HepG2 (cell line): Measurements from ENCODE around the gene AKR1C3. TPM values are rescaled to one million over a fixed set of nuclear protein-coding genes. Genes with fewer than 3 reads are reported as not detected.
A peak's percentile ranks its signal among the peaks of the same experiment; 100 is the strongest.

Experiments
- ATAC-seq: fragments of 200-7000 bp; cut with Tn5 transposase; 3 replicates; pipeline ENCODE4 v1.9.1; 2020; ENCODE audit warnings: mild to moderate bottlenecking, moderate library complexity
- BruUV-seq: library from RNA; stranded (reverse); fragments of 400-500 nt; replicated peaks from 2 replicates; lab custom pipeline; 2021; lab: Mats Ljungman, UMichigan
- CTCF ChIA-PET: fragments of 300-600 bp; formaldehyde crosslinking; extraction: SDS; loops from one replicate; lab custom pipeline; 2021; ENCODE audit warnings: low total read pairs, inconsistent platforms, low intra/inter-chr PET ratio; lab: Yijun Ruan, JAX
- POLR2A ChIA-PET: fragments of 350-600 bp; sonication (Branson Sonifier 250); formaldehyde crosslinking; loops from one replicate; lab custom pipeline; 2020; ENCODE audit warnings: antibody characterized with exemption, inconsistent platforms; lab: Yijun Ruan, JAX
- DNase-seq: peaks from one replicate; pipeline ENCODE4 v3.0.0-alpha.2; 2015; ENCODE audit warnings: low spot score
- FAIRE-seq: peaks from 3 replicates; lab custom pipeline; 2011; peaks lifted over from hg19 to GRCh38; lab: Jason Lieb, UNC
- H2AFZ ChIP-seq: one replicate; pipeline ENCODE4 v1.6.1; 2011; ENCODE audit warnings: low read length, inconsistent platforms
- H3K27ac ChIP-seq: fragments of 300-600 bp; 3 replicates; pipeline ENCODE4 v1.8.0; 2011; ENCODE audit warnings: mixed run types, mild to moderate bottlenecking, mixed read lengths, low read length, inconsistent platforms; ENCODE audit not compliant: insufficient read depth; ENCODE audit errors: extremely low read length
- H3K27me3 ChIP-seq, 2 experiments: fragments of 200-600 bp in 1 of 2; 2 replicates in 1 of 2; 3 replicates in 1 of 2; pipeline versions ENCODE4 v1.6.0 to v1.8.0; 2011; ENCODE audit warnings: low read length in 2 of 2, mild to moderate bottlenecking in 2 of 2, moderate library complexity in 2 of 2, inconsistent platforms in 1 of 2; ENCODE audit not compliant: insufficient read depth in 2 of 2, control insufficient read depth in 1 of 2
- H3K36me3 ChIP-seq, 2 experiments: fragments of 200-600 bp in 1 of 2; replicated peaks in 1 of 2; 2 replicates in 1 of 2; 3 replicates in 1 of 2; pipeline versions ENCODE4 v1.5.1 to v1.8.0; 2011; ENCODE audit warnings: low read length in 2 of 2, inconsistent platforms in 1 of 2; ENCODE audit not compliant: insufficient read depth in 2 of 2, control insufficient read depth in 1 of 2
- H3K4me1 ChIP-seq: 2 replicates; pipeline ENCODE4 v1.5.1; 2012; ENCODE audit warnings: low read length, inconsistent platforms; ENCODE audit not compliant: insufficient read depth
- H3K4me2 ChIP-seq: 2 replicates; pipeline ENCODE4 v1.6.0; 2011; ENCODE audit warnings: low read depth, low read length, inconsistent platforms
- H3K4me3 ChIP-seq, 3 experiments: fragments of 200-600 bp in 1 of 3; sonication (generic), shearing (Covaris generic) in 1 of 3; replicated peaks in 1 of 3; 2 replicates each; pipeline ENCODE4 v1.5.1; 2011 to 2016; ENCODE audit warnings: low read length in 3 of 3, inconsistent platforms in 2 of 3, low read depth in 2 of 3, mild to moderate bottlenecking in 2 of 3, control low read depth in 1 of 3, mixed read lengths in 1 of 3; ENCODE audit not compliant: insufficient read depth in 1 of 3
- H3K79me2 ChIP-seq: one replicate; pipeline ENCODE4 v1.6.1; 2011; ENCODE audit warnings: low read length, inconsistent platforms; ENCODE audit not compliant: insufficient read depth
- H3K9ac ChIP-seq: 2 replicates; pipeline ENCODE4 v1.6.0; 2011; ENCODE audit warnings: mild to moderate bottlenecking, low read depth, low read length, inconsistent platforms; ENCODE audit not compliant: insufficient read depth
- H3K9me3 ChIP-seq: 2 replicates; pipeline ENCODE4 v1.5.1; 2012; ENCODE audit warnings: mild to moderate bottlenecking, low read length
- H4K20me1 ChIP-seq: 2 replicates; pipeline ENCODE4 v1.6.0; 2011; ENCODE audit warnings: inconsistent platforms, mild to moderate bottlenecking, low read length, moderate library complexity; ENCODE audit not compliant: insufficient read depth
- DPF2 ChIP-seq: sonication (generic); formaldehyde crosslinking; IDR thresholded peaks from 2 replicates; pipeline ENCODE4 v1.4.0; 2020; ENCODE audit warnings: mild to moderate bottlenecking, low read depth, missing genetic modification reagents, borderline replicate concordance
- E2F5 ChIP-seq: sonication (generic); formaldehyde crosslinking; conservative IDR thresholded peaks from 2 replicates; pipeline ENCODE4 v1.4.0; 2020; ENCODE audit warnings: missing genetic modification reagents
- ELF1 ChIP-seq: sonication (generic); formaldehyde crosslinking; IDR thresholded peaks from 2 replicates; pipeline ENCODE4 v1.4.0; 2020; ENCODE audit warnings: missing genetic modification reagents
- EZH2 ChIP-seq: conservative IDR thresholded peaks from 2 replicates; pipeline ENCODE4 v1.6.1; 2012; ENCODE audit warnings: mild to moderate bottlenecking, low read depth, low read length, moderate library complexity
- FOXC1 ChIP-seq: sonication (generic); formaldehyde crosslinking; IDR thresholded peaks from 2 replicates; pipeline ENCODE4 v1.8.0; 2022; ENCODE audit warnings: mild to moderate bottlenecking, missing genetic modification reagents, borderline replicate concordance
- ISX ChIP-seq: sonication (generic); formaldehyde crosslinking; conservative IDR thresholded peaks from 2 replicates; pipeline ENCODE4 v1.5.0; 2020; ENCODE audit warnings: missing genetic modification reagents
- MNT ChIP-seq: fragments of 450-650 bp; IDR thresholded peaks from 2 replicates; pipeline ENCODE4 v1.6.1; 2016
- PRDM4 ChIP-seq: sonication (generic); formaldehyde crosslinking; IDR thresholded peaks from 2 replicates; pipeline ENCODE4 v1.9.0; 2021; ENCODE audit warnings: missing genetic modification reagents, borderline replicate concordance
- SRY ChIP-seq: sonication (generic); formaldehyde crosslinking; IDR thresholded peaks from 2 replicates; pipeline ENCODE4 v1.8.0; 2022; ENCODE audit warnings: mild to moderate bottlenecking, missing genetic modification reagents
- TERF1 ChIP-seq: sonication (generic); formaldehyde crosslinking; IDR thresholded peaks from 2 replicates; pipeline ENCODE4 v1.8.0; 2022; ENCODE audit warnings: mild to moderate bottlenecking, missing genetic modification reagents, moderate library complexity
- ZGPAT ChIP-seq: IDR thresholded peaks from 2 replicates; pipeline ENCODE4 v1.6.1; 2016; ENCODE audit warnings: mild to moderate bottlenecking
- ZNF121 ChIP-seq: sonication (generic); formaldehyde crosslinking; IDR thresholded peaks from 2 replicates; pipeline ENCODE4 v1.5.0; 2020; ENCODE audit warnings: mild to moderate bottlenecking, missing genetic modification reagents
- ZNF136 ChIP-seq: sonication (generic); formaldehyde crosslinking; IDR thresholded peaks from 2 replicates; pipeline ENCODE4 v1.8.1; 2022; ENCODE audit warnings: low read depth, mild to moderate bottlenecking, moderate library complexity, missing genetic modification reagents
- ZNF20 ChIP-seq: sonication (generic); formaldehyde crosslinking; IDR thresholded peaks from 2 replicates; pipeline ENCODE4 v1.4.0; 2020; ENCODE audit warnings: mild to moderate bottlenecking, moderate library complexity, missing genetic modification reagents
- ZNF644 ChIP-seq: IDR thresholded peaks from 2 replicates; pipeline ENCODE4 v1.6.1; 2016; ENCODE audit warnings: low read depth
- ZSCAN30 ChIP-seq: sonication (generic); formaldehyde crosslinking; IDR thresholded peaks from 2 replicates; pipeline ENCODE4 v1.5.0; 2020; ENCODE audit warnings: mild to moderate bottlenecking, missing genetic modification reagents
- WGBS: methylation state at CpG from one replicate; pipeline ENCODE4 v1.1.6; 2017; ENCODE audit warnings: low lambda C conversion rate; 5-methylcytosine and 5-hydroxymethylcytosine counted together
- in situ Hi-C: cut with HindIII; loops from 2 replicates; pipeline ENCODE4 v1.10.0; 2017; ENCODE audit warnings: low pct_unique_long_range_greater_than_20kb; ENCODE audit not compliant: extremely low pct_ligation_motif_present
- intact Hi-C: fragments of 100-400 bp; cut with micrococcal nuclease; formaldehyde crosslinking; loops from one replicate; pipeline ENCODE4 v1.10.0; 2022; ENCODE audit not compliant: unreplicated experiment
- polyA plus RNA-seq, 8 experiments: library from polyadenylated mRNA; depleted of rRNA in 3 of 8; stranded (reverse) in 7 of 8; unstranded in 1 of 8; fragments of >200 nt; fragmentation: Illumina TruSeq in 4 of 8; extraction: Trizol in 4 of 8; gene quantifications; 2 replicates each; pipeline versions ENCODE4 v1.2.1 to v1.2.3, GENCODE V29; 2011 to 2016; ENCODE audit warnings: low read depth in 4 of 8, missing spikeins in 1 of 8, mixed read lengths in 1 of 8; ENCODE audit not compliant: insufficient read depth in 1 of 8
- total RNA-seq, 5 experiments: library from RNA; depleted of rRNA; stranded (reverse); fragments of >200 nt; fragmentation: Illumina TruSeq; extraction: Trizol; gene quantifications; 2 replicates each; pipeline ENCODE4 v1.2.3, GENCODE V29; 2016; ENCODE audit warnings: low read depth in 1 of 5

The AKR1C3 gene
- total and polyA plus RNA-seq, 2 of the 13 experiments (the other 11 are each of a cell fraction or from before 2014, with no cell fraction given), result 368 to 532 TPM

GRCh38 chr10:5147255-5147980 lies 53.2 kb downstream of the AKR1C3 start:
- Histone ChIP-seq H4K20me1 (no peaks in the 10 kb centered on the region), H3K27ac (peak overlapping the region; percentile 100), H3K4me1 (peaks cover 61% of the 10 kb centered on the region), H3K9ac (peak overlapping the region; percentile 96), H3K27me3 (no peaks in the 10 kb centered on the region), H3K4me3 (peak overlapping the region; percentile 27 to 66 (median 36); a peak in 5 of 6 replicates), H3K9me3 (peaks cover 28% of the 10 kb centered on the region), H3K36me3 (no peaks in the 10 kb centered on the region), H3K4me2 (peak overlapping the region; percentile 96), H3K79me2 (no peaks in the 10 kb centered on the region), H2AFZ (no peak overlapping the region)
- ChIA-PET CTCF (interaction anchor here (0.9 kb wide), 1 partner anchor 333 kb away, joined by 3 read pairs; no protein-coding TSS in a partner anchor), POLR2A (interaction anchor here (1.1 to 2.7 kb wide), 10 partner anchors 20 to 200 kb away, joined by 3 to 14 read pairs (median 5); partner anchors contain the start of genes AKR1C3 and AKR1C4)
- ATAC-seq (peak; percentile 91), DNase-seq (peak; percentile 99), FAIRE-seq (peak; percentile 99)
- 2% methylated on average over 4 of the region's 5 CpGs for WGBS
- in situ Hi-C loops, result no loop called here
- TSS peak; percentile 91 for BruUV-seq
- intact Hi-C loops, result loop anchor here (1.0 to 5.0 kb wide), 3 partner anchors 53 to 95 kb away; partner anchors contain the start of gene AKR1C3
- no peak for TF ChIP-seq PRDM4 (CRISPR knock-in tag)
- no peak for TF ChIP-seq ISX
- no peak for TF ChIP-seq FOXC1 (CRISPR knock-in tag)
- TF ChIP-seq ZGPAT (CRISPR knock-in tag), result peak; percentile 92
- TF ChIP-seq ZNF136 (CRISPR knock-in tag), result peak; percentile 60; the same call in 1 of the 2 replicates
- no peak for TF ChIP-seq EZH2
- TF ChIP-seq MNT, result no peak
- peak; percentile 84 for TF ChIP-seq ELF1
- peak; percentile 94 for TF ChIP-seq DPF2
- no peak for TF ChIP-seq E2F5 (CRISPR knock-in tag)
- TF ChIP-seq SRY (CRISPR knock-in tag), result no peak
- peak; percentile 4; the same call in 1 of the 2 replicates for TF ChIP-seq ZSCAN30
- TF ChIP-seq TERF1, result no peak
- TF ChIP-seq ZNF644 (CRISPR knock-in tag), result peak; percentile 98
- TF ChIP-seq ZNF20 (CRISPR knock-in tag), result peak; percentile 16; the same call in 1 of the 2 replicates
- TF ChIP-seq ZNF121 (CRISPR knock-in tag), result no peak
